Stimulated activated CD8-positive, alpha-beta memory T cell treated with anti-CD3 and anti-CD28 coated beads, Interleukin-12 subunit alpha, Interleukin-12 subunit beta, amount 100 ng/mL, for 24 hours (primary cell): ENCODE measurements around the gene MPZ.
"Not testable (repeated sequence)": the region's sequence is repeated elsewhere in the genome, so short reads cannot be mapped to it uniquely, and the experiment has no call there.

Experiments
- DNase-seq: peaks from one replicate; pipeline ENCODE4 v3.0.0-alpha.2; 2020; ENCODE audit errors: extremely low read depth

The MPZ gene

DNA sequence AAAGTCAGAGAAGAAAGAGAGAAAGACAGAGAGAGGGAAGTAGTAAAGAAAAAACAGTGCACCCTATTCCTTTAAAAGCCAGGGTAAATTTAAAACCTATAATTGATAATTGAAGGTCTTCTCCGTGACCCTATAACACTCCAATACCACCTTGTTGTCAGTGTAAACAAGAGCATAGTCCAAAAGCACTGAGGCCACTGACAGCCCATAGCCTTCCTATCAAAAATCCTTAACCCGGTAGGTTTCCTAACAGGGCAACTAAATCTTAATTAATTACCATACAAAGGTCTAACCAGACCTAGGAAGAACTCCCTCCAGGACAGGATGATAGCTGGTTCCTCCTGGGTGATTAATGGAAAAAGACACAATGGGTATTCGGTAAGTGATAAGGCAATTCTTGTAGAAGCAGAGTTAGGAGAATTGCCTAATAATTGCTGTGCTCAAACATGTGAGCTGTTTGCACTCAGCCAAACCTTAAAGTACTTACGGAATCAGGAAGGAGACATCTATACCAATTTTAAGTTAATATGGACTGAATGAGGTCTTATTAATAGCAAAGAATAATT, 53.7 kb downstream of the MPZ start:
- DNase-seq, result not testable (repeated sequence)

- DNase-seq, result not testable (repeated sequence)
Observed at GRCh38 chr1:161255302-161255701, 54.5 kb downstream of the MPZ start.
